Endothelial cell (in vitro differentiated cells): ENCODE results near the gene ZBED5. TPM values are rescaled to one million over a fixed set of nuclear protein-coding genes. Genes with fewer than 3 reads are reported as not detected.

ENCODE experiments used
- DNase-seq: peaks from one replicate; pipeline ENCODE4 v3.0.0; 2021; ENCODE audit warnings: low spot score
- H3K27ac Mint-ChIP-seq: one replicate; pipeline ENCODE4 v1.8.0; 2021; ENCODE audit warnings: mixed read lengths, inconsistent platforms; ENCODE audit not compliant: unreplicated experiment
- H3K27me3 Mint-ChIP-seq: one replicate; pipeline ENCODE4 v1.8.0; 2021; ENCODE audit warnings: mild to moderate bottlenecking, moderate library complexity, mixed read lengths, inconsistent platforms; ENCODE audit not compliant: unreplicated experiment
- H3K36me3 Mint-ChIP-seq: one replicate; pipeline ENCODE4 v1.8.0; 2021; ENCODE audit warnings: mild to moderate bottlenecking, low read depth, mixed read lengths, inconsistent platforms; ENCODE audit not compliant: unreplicated experiment
- H3K4me1 Mint-ChIP-seq: one replicate; pipeline ENCODE4 v1.8.0; 2021; ENCODE audit warnings: mild to moderate bottlenecking, mixed read lengths, inconsistent platforms; ENCODE audit not compliant: unreplicated experiment
- H3K4me3 Mint-ChIP-seq: one replicate; pipeline ENCODE4 v1.8.0; 2021; ENCODE audit warnings: mild to moderate bottlenecking, mixed read lengths, inconsistent platforms; ENCODE audit not compliant: unreplicated experiment
- H3K9me3 Mint-ChIP-seq: one replicate; pipeline ENCODE4 v1.8.0; 2021; ENCODE audit warnings: mixed read lengths, inconsistent platforms; ENCODE audit not compliant: unreplicated experiment
- CTCF ChIP-seq: fragments of 200-600 bp; sonication (generic); IDR thresholded peaks from one replicate; pipeline ENCODE4 v1.5.0; 2021; ENCODE audit warnings: antibody characterized with exemption; ENCODE audit not compliant: unreplicated experiment
- total RNA-seq: library from RNA; stranded (reverse); fragmentation: NEBNext Ultra II Directional; extraction: Animal tissue kit (Norgen Biotek cat#: 25700); gene quantifications from one replicate; pipeline ENCODE4 v1.2.1, GENCODE V29; 2021; ENCODE audit not compliant: unreplicated experiment

The ZBED5 gene
- total RNA-seq, 1 donor from 2014 or later, result 55.0 TPM

GRCh38 chr11:10809373-10810160 is 48.3 kb downstream of the ZBED5 start:
- Mint-ChIP-seq H3K27ac (peak overlapping the region; percentile 94), H3K9me3 (no peaks in the 10 kb centered on the region), H3K4me1 (peaks cover 37% of the 10 kb centered on the region), H3K27me3 (peaks cover 5% of the 10 kb centered on the region), H3K4me3 (peak overlapping the region; percentile 96), H3K36me3 (peaks cover 30% of the 10 kb centered on the region)
- peak; percentile 55 for DNase-seq
- no peak for TF ChIP-seq CTCF

GRCh38 chr11:10808553-10809372 is 49.1 kb downstream of the ZBED5 start, which contains the start of gene EIF4G2:
Gene EIF4G2 (minus strand): TSS chr11:10808926.
- peak within 1 kb of the TSS; percentile 94 for H3K27ac Mint-ChIP-seq
- H3K4me1 Mint-ChIP-seq, result peaks cover 43% of the 10 kb centered on the region
- peak; percentile 98 for DNase-seq
- peak within 1 kb of the TSS; percentile 96 for H3K4me3 Mint-ChIP-seq
- peaks cover 5% of the 10 kb centered on the region for H3K27me3 Mint-ChIP-seq
- no peaks in the 10 kb centered on the region for H3K9me3 Mint-ChIP-seq
- no peak for TF ChIP-seq CTCF
- peaks cover 37% of the 10 kb centered on the region for H3K36me3 Mint-ChIP-seq

- no peak for DNase-seq
- H3K27me3 Mint-ChIP-seq, result peaks cover 5% of the 10 kb centered on the region
- H3K4me3 Mint-ChIP-seq, result peak overlapping the region; percentile 96
- H3K9me3 Mint-ChIP-seq, result no peaks in the 10 kb centered on the region
- peaks cover 43% of the 10 kb centered on the region for H3K36me3 Mint-ChIP-seq
- peaks cover 48% of the 10 kb centered on the region for H3K4me1 Mint-ChIP-seq
- peak overlapping the region; percentile 94 for H3K27ac Mint-ChIP-seq
- no peak for TF ChIP-seq CTCF
Measured at GRCh38 chr11:10808235-10808552, 49.7 kb downstream of the ZBED5 start.

- peak; percentile 60 for DNase-seq
- Mint-ChIP-seq H3K27ac (peak overlapping the region; percentile 94), H3K4me1 (peaks cover 48% of the 10 kb centered on the region), H3K9me3 (no peaks in the 10 kb centered on the region), H3K27me3 (peaks cover 5% of the 10 kb centered on the region), H3K4me3 (peak overlapping the region; percentile 96), H3K36me3 (peaks cover 48% of the 10 kb centered on the region)
- TF ChIP-seq CTCF, result no peak
Measured at GRCh38 chr11:10807493-10808234, 50.2 kb downstream of the ZBED5 start.
